HG03520 (cell line): ENCODE measurements around the gene PCK2.

ENCODE experiments used
- ATAC-seq: cut with Tn5 transposase; IDR thresholded peaks from one replicate; pipeline ENCODE4 v1.9.1; 2021; ENCODE audit warnings: mild to moderate bottlenecking, moderate library complexity; ENCODE audit not compliant: unreplicated experiment

Gene PCK2

DNA sequence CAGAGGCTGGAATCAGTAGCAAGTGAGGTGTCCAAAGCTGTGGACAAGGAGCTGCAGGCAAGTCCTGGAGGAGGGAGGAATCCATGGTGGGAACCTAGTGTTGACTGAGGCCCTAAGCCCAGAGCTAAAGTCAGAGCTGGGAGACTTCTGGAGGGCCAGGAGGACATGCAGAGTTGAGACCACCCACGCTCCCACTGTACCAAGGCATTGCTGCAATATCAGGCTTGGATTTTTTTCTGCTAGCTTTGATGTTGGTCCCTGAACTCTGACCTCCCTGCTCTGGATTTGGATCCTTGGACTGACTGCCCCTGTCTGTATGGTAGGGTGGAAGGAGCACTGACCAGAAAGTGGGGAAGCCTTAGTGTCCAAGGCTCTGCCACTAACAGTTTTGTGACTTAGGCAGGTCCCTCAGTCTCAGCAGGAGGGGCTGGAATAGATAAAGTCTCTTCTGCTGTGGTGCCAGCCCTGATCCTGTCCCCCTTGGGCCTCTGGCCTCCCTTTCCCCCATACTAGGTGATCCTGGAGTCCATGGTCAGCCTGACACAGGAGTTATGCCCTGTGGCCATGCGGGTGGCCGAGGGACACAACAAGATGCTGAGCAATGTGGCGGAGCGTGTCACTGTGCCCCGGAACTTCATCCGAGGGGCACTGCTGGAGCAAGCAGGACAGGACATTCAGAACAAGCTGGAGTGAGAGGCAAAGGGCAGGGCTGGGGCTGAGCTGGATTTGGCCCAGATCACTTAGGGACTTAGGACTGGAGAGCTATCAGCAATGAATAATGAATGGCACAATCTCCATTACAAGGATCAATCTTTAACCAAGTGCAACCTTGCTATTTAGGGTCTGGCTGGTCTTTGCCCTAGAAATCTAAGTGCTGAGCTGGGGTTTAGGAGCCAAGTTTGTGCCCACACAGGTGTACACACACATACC lies 32.9 kb upstream of the PCK2 start:
- ATAC-seq: no peak

DNA sequence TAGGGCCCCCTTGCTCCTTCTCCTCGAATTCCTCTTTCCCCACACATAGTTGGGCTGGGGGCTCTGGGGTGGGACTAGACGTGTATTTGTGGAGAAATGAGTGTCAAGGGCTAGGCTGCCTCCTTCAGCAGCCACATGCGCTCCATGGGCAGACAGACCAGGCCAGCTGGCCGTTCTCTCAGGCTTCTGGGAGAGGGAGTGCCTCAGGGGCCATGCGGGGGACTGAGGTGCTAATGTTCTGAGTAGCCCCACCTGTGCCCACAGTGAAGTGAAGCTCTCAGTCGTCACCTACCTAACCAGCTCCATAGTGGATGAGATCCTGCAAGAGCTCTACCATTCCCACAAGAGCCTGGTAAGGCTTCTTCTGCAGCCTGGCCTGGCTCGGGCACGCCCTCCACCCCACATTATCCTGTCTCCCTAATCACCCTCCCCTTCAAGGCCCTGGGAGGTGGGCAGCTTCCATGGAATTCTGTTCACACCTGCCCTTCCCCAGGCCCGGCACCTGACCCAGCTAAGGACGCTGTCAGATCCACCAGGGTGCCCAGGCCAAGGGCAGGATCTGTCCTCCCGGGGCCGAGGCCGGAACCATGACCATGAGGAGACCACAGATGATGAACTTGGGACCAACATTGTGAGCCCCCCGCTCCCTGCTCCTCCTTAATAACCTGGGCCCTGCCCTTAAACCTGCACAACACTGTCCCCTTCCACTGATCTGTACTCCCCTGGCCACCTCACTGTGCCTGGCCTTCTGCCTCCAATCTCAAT lies 31.7 kb upstream of the PCK2 start:
- ATAC-seq: no peak

DNA sequence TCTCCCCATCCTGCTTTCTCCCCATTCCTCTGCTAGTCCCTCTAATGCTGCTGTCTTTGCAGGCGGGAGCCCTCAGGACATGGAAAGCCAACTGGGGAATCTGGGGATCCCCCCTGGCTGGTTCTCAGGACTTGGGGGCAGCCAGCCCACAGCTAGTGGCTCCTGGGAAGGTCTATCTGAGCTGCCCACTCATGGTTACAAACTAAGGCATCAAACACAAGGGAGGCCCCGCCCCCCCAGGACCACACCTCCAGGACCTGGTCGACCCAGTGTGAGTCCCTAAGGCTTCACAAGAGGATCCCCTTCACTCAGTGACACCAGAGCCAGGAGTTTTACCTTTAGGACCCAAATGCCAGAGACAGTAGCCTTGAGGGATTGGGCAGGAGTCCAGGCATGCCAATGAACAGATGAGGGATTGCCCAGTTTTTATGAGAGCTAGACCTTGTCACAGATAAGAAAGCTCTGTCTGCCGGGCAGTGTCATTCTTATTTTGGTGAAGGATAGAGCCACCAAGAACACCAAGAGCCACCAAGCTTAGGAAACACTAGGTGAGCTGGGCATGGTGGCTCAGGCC lies 30.8 kb upstream of the PCK2 start:
- ATAC-seq: no peak

DNA sequence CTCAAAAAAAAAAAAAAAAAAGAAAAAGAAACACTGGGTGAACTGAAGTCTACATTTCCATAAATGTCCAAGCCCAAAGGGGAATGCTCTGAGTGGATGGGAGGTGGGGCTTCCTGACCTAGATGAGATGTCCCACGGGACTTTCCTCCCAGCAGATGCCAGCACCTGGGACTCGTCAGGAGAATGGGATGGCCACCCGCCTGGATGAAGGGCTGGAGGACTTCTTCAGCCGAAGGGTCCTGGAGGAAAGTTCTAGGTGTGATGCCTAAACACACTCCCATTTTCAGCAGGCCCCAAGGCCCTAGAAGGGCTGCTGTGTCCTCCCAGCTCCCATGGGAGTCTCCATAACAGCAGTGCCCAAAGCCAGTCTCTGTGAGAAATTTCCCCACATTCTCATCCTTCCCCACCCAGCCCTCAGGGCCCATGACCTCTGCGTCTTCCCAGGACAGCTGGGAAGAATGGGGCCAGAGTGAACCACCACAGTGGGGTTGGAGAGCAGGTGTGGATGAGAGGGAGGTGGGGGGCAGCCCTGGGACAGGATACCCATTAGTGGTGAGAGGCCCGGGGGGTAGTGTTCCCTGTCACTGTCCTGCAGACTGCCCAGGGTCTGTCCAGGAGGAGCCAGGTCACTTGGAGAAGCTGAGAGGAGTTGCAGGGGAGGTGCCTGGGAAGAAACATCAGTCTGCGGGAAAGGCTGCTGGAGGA lies 29.9 kb upstream of the PCK2 start:
- ATAC-seq: no peak

DNA sequence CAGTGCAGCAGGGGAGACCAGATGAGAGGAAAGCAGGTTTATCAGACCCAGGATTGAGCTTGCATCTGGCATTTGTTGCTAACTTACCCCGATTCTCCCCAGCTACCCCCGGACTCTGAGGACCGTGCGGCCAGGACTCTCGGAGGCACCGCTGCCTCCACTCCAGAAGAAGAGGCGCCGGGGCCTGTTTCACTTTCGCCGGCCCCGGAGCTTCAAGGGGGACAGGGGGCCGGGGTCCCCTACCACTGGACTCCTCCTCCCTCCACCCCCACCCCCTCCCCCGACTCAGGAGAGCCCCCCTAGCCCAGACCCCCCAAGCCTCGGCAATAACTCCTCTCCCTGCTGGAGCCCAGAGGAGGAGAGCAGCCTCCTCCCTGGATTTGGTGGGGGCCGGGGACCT lies 29.3 kb upstream of the PCK2 start:
- no peak for ATAC-seq

DNA sequence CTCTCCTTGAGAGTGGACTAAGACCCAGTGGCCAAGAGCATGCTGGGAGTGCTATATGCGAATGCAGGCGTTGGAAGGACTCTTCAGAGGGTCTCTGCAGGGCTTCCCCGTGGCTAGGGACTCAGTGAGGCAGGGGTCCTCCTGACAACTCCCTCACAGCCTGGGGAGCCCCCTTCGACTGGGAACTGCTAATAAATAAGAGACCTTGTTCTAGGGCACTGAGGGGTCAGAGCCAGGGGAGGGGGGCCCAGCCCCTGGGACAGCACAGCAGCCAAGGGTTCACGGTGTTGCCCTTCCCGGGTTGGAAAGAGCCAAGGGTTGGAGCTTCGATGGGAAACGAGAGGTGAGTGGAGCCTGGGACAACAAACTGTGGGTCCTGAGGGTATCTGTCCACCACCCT lies 28.7 kb upstream of the PCK2 start:
- no peak for ATAC-seq

DNA sequence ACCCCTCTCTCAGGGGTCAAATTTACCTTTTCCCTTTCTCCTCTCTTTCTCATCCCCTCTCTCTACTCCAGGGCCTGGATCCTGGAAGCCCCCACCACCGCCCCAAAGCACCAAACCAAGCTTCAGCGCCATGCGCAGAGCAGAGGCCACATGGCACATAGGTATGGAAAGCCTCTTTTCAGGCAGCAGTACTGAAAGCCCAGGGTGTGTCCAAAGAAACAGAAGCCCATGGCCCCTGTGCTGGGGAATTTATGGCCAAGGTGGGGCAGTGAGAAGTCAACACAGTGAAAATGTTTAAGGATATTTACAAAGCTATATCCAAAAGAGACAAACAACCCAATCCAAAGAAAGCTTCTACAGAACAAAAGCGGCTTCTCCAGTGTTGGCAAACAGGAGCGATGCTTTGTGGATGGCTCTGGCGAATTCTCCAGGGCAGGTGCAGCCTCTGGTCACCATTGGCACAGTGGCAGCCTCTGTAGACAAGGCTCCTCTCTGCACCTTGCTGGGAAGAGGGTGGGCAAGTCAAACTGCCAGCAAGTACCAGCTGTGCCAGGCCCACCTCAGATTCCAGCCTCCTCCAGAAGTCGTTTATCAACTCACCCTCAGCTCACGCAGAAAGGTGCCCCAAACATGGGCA lies 27.5 kb upstream of the PCK2 start:
- ATAC-seq: no peak

DNA sequence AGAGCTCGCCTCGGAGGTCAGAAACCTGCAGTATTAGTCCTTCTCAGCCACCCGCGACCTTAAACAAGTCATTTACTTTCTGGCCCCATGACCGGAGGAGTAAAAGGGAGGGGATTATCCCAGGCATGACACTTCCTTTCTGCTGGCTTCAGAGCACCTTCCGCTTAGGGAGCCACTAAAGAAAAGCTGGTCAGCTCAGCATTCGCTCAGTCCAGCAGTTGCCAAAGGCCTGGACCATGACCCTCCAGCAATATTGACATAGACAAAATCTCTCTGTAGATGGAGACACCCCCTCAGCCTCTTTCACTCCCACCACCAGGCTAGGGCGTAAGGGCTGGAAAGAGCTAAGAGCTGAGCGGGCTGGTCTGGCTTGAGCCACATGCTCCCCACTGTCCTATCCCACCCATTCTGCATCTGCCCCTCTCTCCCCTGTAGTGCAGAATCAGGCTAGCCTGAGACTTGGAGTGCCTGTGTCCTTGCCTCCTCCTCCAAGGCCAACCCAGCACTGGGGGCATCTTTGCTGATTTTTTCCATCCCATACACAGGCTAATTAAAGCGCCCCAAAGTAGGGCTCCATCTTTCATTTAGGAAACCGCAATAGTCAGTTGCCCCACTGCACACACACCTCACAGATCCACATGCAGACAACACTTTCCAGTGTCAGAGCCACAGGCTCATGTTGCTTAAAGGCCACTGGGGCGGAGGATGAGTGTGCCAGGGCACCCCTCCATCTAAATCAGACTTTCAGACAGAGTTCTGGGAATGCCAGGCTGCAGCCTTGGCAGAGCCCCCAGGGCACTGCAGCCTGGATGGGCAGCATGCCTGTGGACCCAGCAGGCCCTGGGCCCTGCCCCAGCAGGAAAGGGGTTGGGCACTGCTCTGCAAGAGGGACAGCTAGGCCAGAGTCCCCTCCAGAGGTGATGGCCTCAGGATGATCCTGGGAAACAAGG lies 26.7 kb upstream of the PCK2 start:
- no peak for ATAC-seq

DNA sequence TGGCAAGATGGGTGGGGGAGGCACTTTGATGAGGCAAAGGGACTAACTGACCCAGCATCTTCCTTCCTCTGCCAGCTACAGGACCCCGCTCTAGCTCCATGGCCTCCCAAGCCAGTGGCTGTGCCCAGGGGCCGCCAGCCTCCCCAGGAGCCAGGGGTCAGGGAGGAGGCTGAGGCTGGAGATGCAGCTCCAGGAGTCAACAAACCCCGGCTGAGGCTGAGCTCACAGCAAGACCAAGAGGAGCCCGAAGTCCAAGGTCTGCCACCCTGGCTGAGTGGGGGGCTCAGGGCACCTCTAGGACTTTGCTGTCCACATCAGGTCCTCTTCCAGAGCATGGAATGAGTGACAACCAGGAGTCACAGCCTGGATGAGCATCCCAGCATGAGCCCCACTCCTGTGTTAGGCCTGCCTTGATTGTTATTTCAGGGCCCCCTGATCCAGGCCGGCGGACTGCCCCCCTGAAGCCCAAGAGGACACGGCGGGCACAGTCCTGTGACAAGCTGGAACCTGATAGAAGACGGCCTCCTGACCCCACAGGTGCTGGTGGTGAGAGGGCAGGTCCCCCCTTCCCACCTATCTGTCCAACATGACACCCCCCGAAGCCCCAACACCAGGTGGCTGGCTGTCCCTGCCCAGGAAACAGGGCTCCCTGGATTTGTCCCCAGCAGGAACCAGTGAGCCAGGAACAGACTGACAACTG lies 25.2 kb upstream of the PCK2 start:
- ATAC-seq: no peak

DNA sequence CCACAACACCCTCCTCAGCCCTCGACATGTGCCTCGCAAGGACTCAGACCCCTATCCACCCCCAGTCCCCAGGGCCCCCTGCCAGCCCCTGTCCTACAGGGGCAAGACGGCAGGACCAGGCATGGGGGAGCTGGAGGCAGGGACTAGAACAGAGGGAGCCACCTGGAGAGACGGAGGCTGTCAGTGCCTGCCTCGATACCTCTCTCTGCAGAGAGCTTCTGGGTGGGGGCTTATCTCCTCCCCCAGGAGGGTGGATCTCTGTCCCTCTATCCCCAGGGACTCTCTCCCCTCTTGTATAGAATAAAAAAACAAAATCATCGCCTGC lies 24.7 kb upstream of the PCK2 start:
- no peak for ATAC-seq

DNA sequence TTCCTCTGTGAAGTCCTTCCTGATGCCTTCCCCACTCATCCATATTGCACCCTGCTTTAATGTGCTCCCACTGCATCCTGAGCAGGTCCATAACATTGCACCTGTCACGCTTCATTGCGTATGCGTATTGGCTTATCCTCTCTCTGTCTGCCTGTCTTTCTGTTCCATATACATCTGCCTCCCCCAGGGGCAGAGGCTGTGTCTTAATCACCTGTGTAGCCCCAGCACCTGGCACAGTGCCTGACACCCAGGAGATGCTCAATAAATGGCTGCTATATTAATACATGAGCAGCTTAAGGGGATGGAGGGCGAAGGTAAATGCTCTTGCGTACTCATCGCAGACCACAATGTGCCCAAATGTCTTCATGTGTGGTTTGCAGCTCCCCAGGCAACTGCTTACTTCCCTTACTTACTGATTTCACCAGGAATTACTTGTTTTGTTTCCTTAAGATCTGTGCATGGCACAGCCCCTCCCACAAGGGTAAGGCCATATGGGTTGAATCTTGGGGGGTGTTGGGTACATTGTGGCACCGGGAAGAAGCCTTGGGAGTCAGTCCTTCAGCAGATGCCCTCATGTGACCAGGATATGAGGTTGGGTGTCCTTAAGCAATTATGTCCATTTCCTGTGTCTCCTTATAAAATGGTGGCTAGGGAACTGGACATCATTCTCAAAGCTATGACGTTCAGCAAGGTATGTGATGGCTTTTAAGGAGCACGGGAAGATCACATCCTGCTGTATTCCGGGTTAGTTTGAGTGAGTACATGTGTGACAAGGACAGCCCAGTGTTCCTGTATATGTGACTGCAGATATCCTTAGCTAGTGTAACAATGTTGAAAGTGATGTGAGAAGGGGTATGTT lies 23.6 kb upstream of the PCK2 start:
- no peak for ATAC-seq

DNA sequence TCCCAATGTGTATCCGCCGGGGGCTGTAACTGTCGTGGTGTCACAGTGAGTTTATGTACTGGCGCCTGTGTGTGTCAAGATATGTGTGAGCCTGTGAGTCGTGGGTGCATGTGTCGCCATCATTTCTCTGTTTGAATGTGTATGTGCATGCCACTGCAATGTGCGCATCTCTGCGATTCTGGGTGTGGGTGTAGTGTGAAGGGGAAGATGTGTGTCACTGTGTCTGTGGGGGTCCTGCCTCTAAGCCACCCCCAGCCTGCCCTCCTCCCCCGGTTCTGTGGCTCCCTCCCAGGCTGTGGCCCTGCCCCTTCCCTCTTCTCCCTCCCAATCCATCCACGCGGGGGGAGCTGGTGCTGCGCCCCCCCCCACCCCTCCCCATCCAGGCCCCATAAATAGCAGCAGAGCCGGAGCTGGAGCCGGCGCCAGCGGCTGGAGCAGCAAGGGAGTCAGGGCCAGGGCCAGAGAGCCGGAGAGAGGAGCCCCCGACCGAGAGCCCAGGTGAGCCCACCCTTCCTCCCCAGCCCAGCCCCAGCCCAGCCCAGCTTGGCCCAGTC lies 22.9 kb upstream of the PCK2 start, which contains the start of gene CPNE6:
CPNE6 (plus strand) TSS at position 419 of the 554 bp plus-strand sequence. CDS start 1,375 bp downstream, outside the sequence.
- ATAC-seq: no peak

DNA sequence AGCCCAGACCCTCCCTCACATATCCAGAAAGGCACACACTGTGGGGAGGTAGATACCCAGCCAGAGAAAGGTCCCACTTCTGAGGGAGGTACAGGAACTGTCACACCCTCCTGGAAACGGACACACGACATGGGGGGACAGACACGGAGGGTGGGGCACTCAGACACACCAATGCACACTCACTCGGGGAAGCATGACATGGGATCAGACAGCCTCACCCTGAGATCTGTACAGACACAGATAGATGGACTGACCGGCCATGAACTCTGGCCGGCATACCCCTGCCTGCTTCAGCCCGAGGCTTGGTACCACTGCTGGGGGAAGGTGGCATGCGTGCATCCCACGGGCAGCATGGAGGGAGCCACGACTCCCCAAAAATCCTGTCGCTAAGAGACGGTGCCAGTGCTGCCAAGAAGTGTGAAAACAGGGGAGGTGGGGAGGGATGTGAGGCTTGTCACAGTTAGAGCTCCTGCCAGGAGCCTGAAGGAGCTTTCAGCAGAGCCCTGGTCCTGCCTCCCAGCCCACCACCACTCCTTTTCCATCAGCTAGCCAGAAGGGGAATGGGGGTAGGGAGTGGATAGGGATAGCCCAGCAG lies 22.2 kb upstream of the PCK2 start:
- no peak for ATAC-seq

DNA sequence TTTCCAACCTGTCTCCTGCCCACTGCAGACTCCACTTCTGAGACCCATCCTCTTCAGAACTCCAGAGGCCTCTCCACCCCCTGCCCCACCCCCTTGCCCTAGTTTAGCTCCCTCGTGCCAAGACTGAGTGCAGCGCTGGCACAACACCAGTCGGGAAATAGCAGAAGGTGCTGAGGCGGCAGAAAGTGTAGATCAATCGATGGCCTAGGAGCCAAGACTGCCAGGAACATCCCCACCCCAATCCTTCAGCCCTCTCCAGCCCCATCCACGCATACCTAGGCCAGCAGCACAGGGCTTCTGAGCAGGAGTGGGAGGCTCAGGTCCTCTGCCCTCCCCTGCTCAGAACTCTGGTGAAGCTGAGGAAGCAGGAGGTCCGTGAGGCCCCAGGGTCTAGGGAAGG lies 21.7 kb upstream of the PCK2 start:
- ATAC-seq: no peak

DNA sequence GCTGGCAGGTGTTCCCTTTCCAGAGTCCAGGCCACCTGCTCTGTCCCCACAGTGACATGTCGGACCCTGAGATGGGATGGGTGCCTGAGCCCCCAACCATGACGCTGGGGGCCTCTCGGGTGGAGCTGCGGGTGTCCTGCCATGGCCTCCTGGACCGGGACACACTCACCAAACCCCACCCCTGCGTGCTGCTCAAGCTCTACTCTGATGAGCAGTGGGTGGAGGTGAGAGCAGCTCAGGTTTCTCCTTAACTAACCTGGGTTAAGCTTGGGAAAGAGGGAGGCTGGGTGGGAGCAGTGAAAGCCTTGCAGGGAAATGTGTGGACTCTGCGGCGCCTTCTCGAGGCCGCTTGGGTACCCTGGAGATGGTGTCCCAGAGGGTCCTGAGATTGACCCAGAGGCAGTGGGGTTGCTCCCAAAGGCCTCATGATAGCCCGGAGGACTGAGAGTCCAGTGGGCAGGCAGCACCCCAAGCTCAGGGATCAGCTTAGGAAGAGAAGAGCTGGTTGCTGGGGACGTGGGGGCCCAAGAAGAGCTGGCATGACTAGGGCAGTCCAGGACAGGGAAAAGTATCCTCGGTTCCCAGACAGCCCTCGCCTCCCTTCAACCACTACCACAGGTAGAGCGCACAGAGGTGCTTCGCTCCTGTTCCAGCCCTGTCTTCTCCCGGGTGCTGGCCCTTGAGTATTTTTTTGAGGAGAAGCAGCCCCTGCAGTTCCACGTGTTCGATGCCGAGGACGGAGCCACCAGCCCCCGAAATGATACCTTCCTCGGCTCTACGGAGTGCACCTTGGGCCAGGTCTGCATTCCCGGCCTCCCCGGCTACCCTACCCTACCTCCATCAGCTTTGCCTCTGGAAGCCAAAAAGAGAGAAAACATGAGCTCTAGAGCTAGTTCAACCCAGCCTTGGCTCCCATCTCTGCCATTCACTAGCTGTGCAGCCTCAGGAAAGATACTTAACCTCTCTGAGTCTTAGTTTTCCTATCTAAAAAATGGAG lies 20.9 kb upstream of the PCK2 start:
- ATAC-seq: no peak
